ENCODE data around the gene DPP9. TPM values are rescaled to one million over a fixed set of nuclear protein-coding genes. Genes with fewer than 3 reads are reported as not detected.
"Not testable (repeated sequence)": the region's sequence is repeated elsewhere in the genome, so short reads cannot be mapped to it uniquely, and the experiment has no call there.

The DPP9 gene
- 10 to 100 TPM; 18.3 to 26.8 (median 21.5) TPM for polyA plus RNA-seq (ENCODE audit: insufficient read length in 10 of 10)
- long read RNA-seq, donor 1, partial matches to known transcripts = 0 of 1 reads
- long read RNA-seq, donor 1, other reads (novel, unspliced or antisense) = 0 of 1 reads
- long read RNA-seq, donor 2, partial matches to known transcripts = 0 of 1 reads
- long read RNA-seq, donor 2, other reads (novel, unspliced or antisense) = 0 of 1 reads
- long read RNA-seq, donor 3 = 0 reads
- long read RNA-seq, donor 4 = 0 reads
- long read RNA-seq, donor 5 = 0 reads
- long read RNA-seq, donor 6, full-length matches to known transcripts = 1 of 1 reads
- long read RNA-seq, donor 6, partial matches to known transcripts = 0 of 1 reads
- long read RNA-seq, donor 6, other reads (novel, unspliced or antisense) = 0 of 1 reads
- long read RNA-seq, donor 7 = 0 reads
- long read RNA-seq, donor 8 = 0 reads
- long read RNA-seq, donor 9 = 0 reads

DNA sequence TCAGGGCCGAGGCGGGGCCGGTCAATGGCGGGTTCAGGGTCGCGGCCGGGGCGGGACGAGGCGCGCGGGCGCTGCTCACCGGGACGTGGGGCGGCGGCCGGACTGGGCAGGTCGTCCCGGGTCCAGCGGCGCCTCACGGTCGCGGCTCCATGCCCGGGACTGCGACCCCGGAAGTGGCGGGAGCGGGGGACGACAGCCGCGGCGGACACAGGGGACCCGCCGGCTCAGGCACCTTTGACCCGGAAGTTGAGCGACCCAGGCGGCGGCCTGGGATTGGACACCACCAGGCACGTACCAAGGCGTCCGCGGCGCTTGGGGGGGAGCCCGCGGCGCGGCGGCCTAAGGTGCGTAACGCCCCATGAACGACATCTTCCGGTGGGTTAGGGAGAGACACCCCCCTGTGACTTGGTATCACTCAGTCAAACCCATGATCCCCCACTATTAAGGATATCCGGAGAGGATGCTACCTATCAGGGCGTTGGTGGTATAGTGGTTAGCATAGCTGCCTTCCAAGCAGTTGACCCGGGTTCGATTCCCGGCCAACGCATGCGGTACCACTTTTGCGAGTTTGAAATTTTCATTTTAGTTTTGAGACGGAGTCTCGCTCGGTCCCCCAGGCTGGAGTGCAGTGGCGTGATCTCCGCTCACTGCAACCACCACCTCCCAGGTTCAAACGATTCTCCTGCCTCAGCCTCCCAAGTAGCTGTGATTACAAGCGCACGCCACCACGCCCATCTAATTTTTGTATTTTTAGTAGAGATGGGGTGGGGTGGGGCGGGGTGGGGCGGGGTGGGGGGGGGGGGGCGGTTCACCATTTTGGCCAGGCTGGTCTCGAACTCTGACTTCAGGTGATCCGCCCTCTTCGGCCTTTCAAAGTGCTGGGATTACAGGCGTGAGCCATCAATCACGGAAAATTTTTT, at the start of gene DPP9:
Gene DPP9, minus strand, starts transcription at position 248 of the 920 bp plus-strand sequence. CDS start 3,936 bp downstream, outside the sequence.
- DNase-seq = peak; percentile 99

DNA sequence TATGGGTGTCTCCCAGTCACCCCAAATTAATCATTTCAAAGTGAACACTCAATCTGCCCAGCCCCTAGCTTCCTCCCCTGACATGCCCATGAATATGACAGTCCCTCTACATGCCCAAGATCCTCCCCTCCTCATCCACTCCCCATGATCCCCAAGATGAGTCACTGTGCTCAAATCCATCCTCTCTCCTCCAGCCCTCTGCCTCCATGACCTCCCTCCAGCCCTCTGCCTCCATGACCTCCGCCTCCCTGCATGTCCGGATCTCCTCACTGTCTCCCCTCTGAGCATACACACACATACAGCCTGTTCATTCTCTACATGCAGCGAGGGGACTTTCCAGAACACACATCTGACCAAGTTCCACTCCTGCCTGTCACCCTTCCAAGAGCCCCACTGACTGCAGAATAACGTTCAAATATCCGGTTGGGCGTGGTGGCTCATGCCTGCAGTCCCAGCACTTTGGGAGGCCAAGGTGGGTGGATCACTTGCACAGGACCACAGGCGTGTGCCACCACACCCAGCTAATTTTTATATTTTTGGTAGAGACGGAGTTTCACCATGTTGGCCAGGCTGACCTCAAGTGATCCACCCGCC, 49.5 kb upstream of the DPP9 start:
- no peak for DNase-seq

DNA sequence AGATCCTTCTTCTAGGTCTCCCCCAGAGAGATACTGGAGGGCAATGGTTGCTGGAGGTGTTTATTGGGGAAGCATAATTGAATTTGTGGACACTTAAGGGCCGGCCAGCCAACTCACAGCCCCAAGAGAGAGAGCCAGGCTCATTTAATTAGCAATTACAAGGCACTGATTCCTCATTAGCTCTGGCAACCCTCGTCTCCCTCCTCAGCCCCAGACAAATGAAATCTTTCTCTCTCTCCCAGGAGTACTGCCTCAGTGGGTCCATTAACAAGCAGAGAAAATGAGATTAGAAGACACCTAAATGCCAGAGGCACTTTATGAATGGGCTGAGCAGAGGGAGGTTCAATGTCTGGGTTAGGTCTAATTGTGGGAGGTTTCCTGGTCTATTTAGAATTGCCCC, 48.9 kb upstream of the DPP9 start:
- DNase-seq = no peak

DNA sequence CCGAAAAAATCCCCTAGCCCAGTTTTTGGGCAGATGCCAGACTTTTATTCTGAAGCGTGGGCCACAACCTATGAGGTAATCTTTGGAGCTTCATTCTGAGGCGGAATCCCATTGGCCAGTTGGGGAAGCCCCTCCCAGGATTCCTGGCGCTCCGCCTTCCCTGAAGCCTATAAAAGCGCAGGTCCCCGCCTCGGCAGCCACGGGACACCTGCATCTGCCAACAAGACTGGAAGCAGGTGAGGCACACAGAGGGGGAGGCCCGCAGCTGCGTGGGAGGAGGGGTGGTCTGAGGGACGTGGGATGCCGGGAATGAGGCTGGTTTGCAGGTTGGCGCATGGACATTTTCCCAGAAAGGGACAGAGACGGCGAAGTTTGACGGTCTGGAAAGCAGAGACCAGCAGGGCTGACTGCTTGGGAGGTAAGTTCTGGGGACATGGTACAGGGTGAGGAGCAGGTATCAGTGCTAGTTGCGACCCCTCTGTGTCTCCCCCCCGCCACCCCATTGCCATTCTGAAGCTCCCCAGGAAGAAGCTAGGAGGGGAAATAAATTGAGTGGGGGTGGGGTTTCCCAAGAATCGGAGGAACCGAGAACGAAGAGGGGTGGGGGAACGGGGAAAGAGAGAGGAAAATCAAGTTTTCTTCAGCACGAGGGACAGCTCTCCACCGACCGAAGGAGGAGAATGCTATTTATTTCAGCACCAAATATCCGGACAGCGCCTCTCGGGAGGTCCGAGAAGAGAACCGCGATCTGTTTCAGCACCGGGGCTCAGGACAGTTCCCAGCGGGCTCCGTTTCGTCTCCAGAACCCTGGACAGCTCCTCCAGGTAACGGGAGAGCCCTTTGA, 45.5 kb upstream of the DPP9 start:
- DNase-seq = peak; percentile 88 to 94 (median 92)

DNA sequence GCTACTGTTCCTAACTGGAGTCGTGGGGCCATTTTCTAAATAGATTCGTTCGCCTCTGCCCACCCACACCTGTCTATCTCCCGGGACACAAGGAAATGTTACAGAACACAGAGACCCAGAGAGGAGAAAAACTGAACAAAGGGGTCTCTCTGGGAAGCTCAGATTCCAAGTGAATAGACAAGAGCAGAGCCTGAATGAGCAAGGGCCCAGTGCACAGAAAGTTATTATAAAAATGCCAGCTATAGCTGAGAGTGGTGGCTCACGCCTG, 40.7 kb upstream of the DPP9 start:
- DNase-seq = no peak

DNA sequence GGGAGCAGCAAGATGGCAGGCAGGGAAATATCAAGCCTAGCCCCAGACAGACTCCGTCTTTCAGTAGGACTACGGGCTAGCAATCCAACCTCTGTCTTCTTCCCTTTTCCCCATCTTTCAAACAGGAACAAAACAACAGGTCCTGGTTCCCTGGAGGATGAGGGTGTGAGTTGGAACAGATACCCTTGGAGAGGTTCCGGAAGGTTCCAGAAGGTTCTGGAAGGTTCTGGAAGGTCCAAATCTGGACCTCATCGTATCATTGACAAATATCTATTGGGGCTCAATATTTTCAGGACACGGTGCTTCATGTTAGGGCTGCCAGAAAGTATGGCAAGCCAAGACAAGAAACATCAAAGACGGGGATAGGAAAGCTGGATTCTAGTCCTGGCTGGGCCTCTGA, 39.4 kb upstream of the DPP9 start:
- no peak for DNase-seq

DNA sequence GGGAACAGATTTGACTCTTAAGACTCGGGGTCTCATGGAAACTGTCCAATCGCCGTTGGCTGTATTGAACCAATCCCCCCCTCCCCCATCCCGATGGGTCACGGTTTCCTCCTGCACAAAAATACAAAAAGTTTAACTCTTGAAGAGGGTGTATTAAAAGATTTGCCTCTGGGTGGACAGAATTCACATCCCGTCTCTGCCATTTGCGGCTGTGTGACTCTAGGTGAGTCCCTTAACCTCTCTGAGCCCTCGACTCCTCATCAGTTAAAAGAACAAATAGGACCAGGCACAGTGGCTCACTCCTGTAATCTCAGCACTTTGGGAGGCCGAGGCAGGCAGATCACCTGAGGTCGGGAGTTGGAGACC, 36.6 kb upstream of the DPP9 start:
- DNase-seq = no peak

DNA sequence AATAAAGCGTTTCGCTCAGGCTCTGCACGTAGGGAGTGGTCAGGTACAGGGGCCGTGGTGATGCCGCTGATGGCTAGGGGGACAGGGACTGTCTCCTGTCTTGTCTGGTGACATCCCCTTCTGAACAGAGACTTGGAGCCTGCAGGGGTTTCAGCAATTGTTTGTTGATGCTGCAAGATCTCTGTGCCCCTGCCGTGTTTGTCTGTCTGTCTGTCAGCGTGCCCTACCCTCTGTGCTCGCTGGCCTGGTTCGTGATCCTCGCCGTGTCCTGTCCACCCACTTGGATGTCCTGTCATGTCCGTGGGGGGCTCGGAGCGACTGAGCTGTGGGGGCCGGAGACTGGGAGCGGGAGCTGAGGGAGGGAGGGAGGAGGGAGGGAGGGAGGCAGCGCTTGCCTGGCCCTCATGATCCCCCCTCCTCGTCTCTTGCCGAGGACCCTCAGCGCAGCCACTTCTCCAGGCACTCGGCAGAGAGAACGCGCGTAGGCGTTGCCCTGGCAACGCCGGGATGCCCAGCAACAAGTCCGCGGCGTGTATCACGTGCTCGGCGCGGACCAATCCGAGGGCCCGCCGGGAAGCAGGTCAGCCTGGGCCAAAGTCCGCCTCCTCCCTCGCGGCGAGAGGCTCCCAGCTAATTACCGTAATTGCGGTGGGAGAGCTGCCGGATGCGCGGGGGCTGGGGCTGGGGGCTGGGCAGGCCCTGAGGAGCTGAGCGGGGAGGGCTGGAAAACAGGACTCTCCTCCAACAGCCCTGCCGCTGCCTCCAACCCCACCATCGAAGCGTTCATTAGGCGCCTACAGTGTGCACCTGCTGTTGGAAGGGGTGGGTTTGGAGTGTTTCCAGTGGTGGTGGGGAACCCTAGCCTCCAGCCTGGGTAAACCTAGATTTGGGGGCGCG, 36.0 kb upstream of the DPP9 start:
- DNase-seq = peak; percentile 75 to 95 (median 93)

DNA sequence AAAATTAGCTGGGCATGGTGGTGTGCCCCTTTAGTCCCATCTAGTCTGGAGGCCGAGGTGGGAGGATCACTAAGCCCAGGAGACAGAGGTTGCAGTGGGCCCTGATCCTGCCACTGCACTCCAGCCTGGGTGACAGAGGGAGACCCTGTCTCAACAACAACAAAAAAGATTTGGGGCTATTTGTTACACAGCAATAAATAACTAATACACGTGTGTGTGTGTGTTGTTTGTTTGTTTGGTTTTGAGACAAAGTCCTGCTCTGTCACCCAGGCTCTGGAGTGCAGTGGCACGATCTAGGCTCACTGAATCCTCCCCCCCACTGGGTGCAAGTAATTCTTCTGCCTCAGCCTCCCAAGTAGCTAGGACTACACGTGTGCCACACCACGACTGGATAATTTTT, 35.0 kb upstream of the DPP9 start:
- no peak for DNase-seq

DNA sequence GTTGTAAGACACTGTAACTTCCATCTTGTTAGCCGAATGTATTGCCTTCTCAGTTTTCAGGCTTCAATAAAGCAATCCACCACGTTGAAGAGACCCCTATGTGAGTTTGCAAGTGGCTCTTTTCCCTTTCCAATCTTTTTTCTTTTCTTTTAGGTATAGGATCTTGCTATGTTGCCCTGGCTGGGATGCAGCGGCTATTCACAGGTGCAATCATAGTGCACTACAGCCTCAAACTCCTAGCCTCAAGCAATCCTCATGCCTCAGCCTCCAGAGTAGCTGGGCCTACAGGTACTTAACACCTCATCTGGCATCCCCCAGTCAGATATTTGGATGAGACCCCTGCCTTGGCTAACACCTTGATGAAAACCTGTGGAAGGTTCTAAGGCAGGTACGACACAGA, 34.4 kb upstream of the DPP9 start:
- DNase-seq = no peak

DNA sequence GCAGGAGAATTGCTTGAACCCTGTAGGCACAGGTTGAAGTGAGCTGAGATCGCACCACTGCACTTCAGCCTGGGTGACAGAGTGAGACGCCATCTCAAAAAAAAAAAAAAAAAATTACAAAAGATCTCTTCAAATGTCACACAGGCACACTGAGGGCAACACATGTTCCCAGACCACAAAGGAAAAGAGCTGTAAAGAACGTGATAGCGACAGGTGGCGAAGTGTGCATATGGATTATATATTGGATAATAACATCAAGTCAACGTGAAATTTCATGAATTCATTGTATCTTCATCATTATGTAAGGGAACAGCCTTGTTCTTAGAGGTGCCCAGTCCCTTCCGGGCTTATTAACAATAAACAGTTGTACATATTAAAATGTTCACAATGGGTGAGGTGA, 31.8 kb upstream of the DPP9 start:
- no peak for DNase-seq

DNA sequence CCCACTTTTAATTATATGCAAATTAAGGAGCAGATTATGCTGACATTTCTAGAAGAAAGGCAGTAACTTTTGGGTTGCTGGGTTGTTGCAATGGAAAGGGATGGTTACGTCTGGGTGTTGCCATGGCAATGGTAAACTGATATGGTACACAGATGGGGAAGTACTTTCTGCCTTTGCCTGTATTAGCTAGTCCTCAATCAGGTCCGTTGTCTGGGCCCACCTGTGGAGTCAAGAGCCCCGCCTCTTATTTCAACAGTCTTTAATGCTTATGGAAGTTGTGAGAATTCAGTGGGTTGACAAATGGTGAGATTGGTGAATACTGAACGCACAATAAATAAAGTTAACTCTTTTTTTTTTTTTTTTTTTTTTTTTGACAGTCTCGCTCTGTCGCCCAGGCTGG, 30.6 kb upstream of the DPP9 start:
- DNase-seq = peak in 1 of 3 donors; percentile 27

DNA sequence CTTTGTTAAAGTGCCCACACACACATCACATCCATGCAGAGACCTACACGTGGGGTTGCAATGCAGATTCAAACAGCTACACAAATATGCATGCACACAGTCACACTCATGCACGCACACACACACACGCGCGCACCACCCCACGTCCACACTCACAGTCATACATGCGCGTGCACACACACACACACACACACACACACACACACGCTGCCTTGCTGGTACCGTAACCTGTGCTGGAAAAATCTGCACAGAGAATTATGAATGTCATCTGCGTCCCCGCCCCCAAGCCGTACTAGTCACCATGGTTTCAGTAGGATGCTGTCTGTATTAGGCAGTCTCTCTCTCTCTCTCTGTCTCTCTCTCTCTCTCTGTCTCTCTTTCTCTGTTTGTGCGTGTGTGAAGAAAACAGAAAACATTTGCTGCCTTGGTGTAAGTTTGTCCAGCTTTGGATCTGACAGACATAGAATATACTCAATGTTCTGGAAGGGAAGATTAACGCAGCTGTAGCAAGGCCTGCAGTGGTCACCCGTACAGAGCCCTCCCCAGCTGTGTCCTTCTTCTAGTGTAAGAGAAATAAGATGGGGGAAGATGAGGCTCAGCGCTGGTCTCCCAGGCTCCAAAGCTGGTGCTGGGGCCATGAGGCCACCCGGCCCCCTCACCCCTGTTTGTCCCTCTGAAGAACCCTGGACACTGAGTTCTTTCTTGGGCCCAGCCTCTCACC, 26.4 kb upstream of the DPP9 start:
- DNase-seq = no peak

DNA sequence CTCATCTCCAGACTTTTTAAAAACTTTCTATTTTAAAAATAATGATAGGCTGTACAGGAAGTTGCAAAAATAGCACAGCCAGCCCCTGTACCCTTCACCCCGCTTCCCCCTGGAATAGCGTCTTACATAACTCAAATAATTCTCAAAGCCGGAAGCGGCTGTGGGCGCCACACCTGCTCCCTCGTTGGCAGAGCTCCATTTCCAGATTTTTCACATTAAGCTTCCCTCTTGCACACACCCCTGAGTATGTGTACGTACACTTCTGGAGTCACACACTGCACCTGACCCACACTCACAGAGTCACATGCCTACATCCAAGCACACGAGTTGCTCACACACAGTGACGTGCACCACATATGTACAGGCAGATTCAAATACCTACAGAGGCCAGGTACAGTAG, 24.9 kb upstream of the DPP9 start:
- DNase-seq = peak in 1 of 3 donors; percentile 24

DNA sequence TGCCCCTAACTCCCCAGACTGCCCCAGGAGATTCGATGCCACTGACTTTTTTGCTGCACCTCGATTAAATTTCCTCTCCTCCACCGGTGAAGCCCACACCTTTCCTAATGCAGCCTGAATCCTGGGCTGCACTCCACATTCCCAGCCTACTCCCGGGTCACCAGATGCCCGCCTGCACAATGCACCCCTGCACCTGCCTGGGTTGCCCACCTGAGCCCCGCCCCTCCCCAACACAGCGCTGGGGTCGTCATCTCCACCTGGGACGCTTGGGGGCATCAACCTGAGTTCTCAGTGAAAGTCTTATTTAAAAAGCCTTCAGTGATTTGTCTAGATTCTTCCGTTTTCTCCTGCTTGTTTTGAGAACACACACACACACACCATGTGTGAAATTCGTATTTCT, 24.5 kb upstream of the DPP9 start:
- DNase-seq = no peak

DNA sequence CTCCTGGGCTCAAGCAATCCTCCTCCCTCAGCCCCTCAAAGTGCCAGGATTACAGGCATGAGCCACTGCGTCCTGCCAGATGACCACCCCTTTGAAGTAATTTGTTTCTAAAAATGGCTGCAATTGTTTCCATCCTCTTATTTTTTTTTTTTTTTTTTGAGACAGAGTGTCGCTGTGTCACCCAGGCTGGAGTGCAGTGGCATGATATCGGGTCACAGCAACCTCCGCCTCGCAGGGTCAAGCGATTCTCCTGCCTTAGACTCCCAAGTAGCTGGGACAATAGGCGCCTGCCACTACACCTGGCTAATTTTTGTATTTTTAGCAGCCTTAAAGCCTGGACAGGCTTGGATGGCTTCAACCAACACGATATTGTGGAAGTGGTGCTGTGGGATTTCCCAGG, 22.3 kb upstream of the DPP9 start:
- no peak for DNase-seq

DNA sequence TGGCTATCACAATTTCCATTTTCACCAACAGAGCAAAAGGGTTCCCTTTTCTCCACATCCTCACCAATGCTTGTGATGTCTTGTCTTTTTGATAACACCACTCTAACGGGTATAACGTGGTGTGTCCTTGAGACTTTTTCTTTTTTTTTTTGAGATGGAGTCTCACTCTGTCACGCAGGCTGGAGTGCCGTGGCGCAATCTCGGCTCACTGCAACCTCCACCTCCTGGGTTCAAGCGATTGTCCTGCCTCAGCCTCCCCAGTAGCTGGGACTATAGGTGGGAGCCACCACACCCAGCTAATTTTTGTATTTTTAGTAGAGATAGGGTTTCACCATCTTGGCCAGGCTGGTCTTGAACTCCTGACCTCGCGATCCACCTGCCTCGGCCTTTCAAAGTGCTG, 21.5 kb upstream of the DPP9 start:
- not testable (repeated sequence) for DNase-seq

DNA sequence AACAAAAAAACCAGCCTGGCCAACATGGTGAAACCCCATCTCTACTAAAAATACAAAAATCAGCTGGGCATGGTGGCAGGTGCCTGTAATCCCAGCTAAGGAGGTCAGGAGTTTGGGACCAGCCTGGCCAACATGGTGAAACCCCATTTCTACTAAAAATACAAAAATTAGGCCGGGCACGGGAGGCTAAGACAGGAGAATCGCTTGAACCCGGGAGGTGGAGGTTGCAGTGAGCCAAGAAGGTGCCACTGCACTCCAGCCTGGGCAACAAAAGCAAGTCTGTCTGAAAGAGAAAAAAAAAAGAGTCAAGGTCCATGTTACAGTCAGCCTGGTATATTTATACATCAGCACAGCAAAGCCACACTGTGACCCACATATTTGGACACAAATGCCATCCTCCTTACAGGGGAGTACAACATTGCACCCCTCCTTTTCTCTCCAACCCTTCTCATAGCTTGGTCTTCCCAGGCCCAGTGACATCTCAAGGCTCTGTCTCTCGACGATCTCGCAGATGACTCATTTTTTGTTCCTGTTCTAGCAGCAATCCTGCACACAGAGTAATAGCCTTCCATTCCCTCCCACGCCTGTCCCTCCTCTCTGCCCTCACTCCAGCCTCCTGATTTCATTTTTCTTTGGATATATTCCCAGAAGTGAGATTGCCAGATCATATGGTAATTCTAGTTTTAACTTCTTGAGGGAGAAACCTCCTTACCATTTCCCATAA, 21.0 kb upstream of the DPP9 start:
- peak; percentile 69 to 88 (median 80) for DNase-seq
